MCF 10A (cell line): ENCODE results near the gene NFATC2IP. TPM values are rescaled to one million over a fixed set of nuclear protein-coding genes. Genes with fewer than 3 reads are reported as not detected.

ENCODE experiments used
- BruUV-seq: library from RNA; stranded (reverse); fragments of 400-500 nt; replicated peaks from 2 replicates; lab custom pipeline; 2021; lab: Mats Ljungman, UMichigan
- CTCF ChIA-PET: fragments of 300-600 bp; sonication (Branson Sonifier 250); formaldehyde crosslinking; extraction: SDS; loops from one replicate; lab custom pipeline; 2021; ENCODE audit warnings: antibody characterized with exemption, inconsistent platforms; lab: Yijun Ruan, JAX
- POLR2A ChIA-PET: fragments of 300-600, 350-650 bp; sonication (Branson Sonifier 250); formaldehyde crosslinking; extraction: SDS; loops from one replicate; lab custom pipeline; 2020; ENCODE audit warnings: antibody characterized with exemption, inconsistent platforms; lab: Yijun Ruan, JAX
- DNase-seq: peaks from one replicate; pipeline ENCODE4 v3.0.0-alpha.2; 2018; ENCODE audit not compliant: unreplicated experiment
- H3K27ac Mint-ChIP-seq: one replicate; pipeline ENCODE4 v1.8.0; 2022; ENCODE audit warnings: mild to moderate bottlenecking, low read depth, mixed read lengths; ENCODE audit not compliant: unreplicated experiment
- H3K27me3 Mint-ChIP-seq: one replicate; pipeline ENCODE4 v1.8.0; 2022; ENCODE audit warnings: mixed read lengths; ENCODE audit not compliant: insufficient read depth, unreplicated experiment
- H3K36me3 Mint-ChIP-seq: one replicate; pipeline ENCODE4 v1.8.0; 2022; ENCODE audit warnings: mild to moderate bottlenecking, moderate library complexity, mixed read lengths; ENCODE audit not compliant: insufficient read depth, unreplicated experiment
- H3K4me1 Mint-ChIP-seq: one replicate; pipeline ENCODE4 v1.8.0; 2022; ENCODE audit warnings: mixed read lengths; ENCODE audit not compliant: insufficient read depth, unreplicated experiment
- H3K4me3 Mint-ChIP-seq: one replicate; pipeline ENCODE4 v1.8.0; 2022; ENCODE audit warnings: mild to moderate bottlenecking, moderate library complexity, mixed read lengths; ENCODE audit not compliant: unreplicated experiment
- H3K9me3 Mint-ChIP-seq: one replicate; pipeline ENCODE4 v1.8.0; 2022; ENCODE audit warnings: mixed read lengths; ENCODE audit not compliant: unreplicated experiment
- CTCF ChIP-seq: fragments of 200-600 bp; IDR thresholded peaks from one replicate; pipeline ENCODE4 v1.8.0; 2022; ENCODE audit warnings: antibody characterized with exemption, mild to moderate bottlenecking; ENCODE audit not compliant: unreplicated experiment
- intact Hi-C: fragments of 100-400 bp; cut with micrococcal nuclease; formaldehyde crosslinking; loops from 2 replicates; pipeline ENCODE4 v1.14.1; 2022
- total RNA-seq: library from RNA; stranded (reverse); gene quantifications from 2 replicates; pipeline ENCODE4 v1.2.3, GENCODE V29; 2022

NFATC2IP gene
- total RNA-seq, 1 experiment from 2014 or later = 39.5 TPM

- intact Hi-C loops = no loop called here
- no peaks in the 10 kb centered on the region for H3K27me3 Mint-ChIP-seq
- H3K27ac Mint-ChIP-seq = no peak overlapping the region
- TF ChIP-seq CTCF = no peak
- peaks cover 25% of the 10 kb centered on the region for H3K36me3 Mint-ChIP-seq
- ChIA-PET CTCF (interaction anchor here (0.6 kb wide), 1 partner anchor 10 kb away, joined by 3 read pairs; no protein-coding TSS in a partner anchor), POLR2A (interaction anchor here (1.2 kb wide), 1 partner anchor 10 kb away, joined by 3 read pairs; no protein-coding TSS in a partner anchor)
- DNase-seq = no peak
- BruUV-seq = no TSS peak
- peaks cover 11% of the 10 kb centered on the region for H3K9me3 Mint-ChIP-seq
- no peaks in the 10 kb centered on the region for H3K4me1 Mint-ChIP-seq
- no peak overlapping the region for H3K4me3 Mint-ChIP-seq
Observed at GRCh38 chr16:28983644-28984043, 32.9 kb downstream of the NFATC2IP start.

- intact Hi-C loops = no loop called here
- BruUV-seq = TSS peak; percentile 57
- Mint-ChIP-seq H3K9me3 (peaks cover 11% of the 10 kb centered on the region), H3K27me3 (no peaks in the 10 kb centered on the region), H3K36me3 (peaks cover 25% of the 10 kb centered on the region), H3K4me3 (no peak overlapping the region), H3K27ac (no peak overlapping the region), H3K4me1 (no peaks in the 10 kb centered on the region)
- TF ChIP-seq CTCF = no peak
- ChIA-PET CTCF (no interaction called here), POLR2A (interaction anchor here (0.5 to 1.2 kb wide), 2 partner anchors 9 to 143 kb away, joined by 3 read pairs; no protein-coding TSS in a partner anchor)
- DNase-seq = no peak
Observed at GRCh38 chr16:28984091-28984490, 33.4 kb downstream of the NFATC2IP start.

GRCh38 chr16:28984619-28985135, 33.9 kb downstream of the NFATC2IP start, which contains the start of gene LAT:
Gene LAT, plus strand, starts transcription at chr16:28985052. Its CDS starts 366 bp downstream, at chr16:28985418.
- Mint-ChIP-seq H3K27ac (no peak within 1 kb of the TSS), H3K27me3 (no peaks in the 10 kb centered on the region), H3K9me3 (peaks cover 11% of the 10 kb centered on the region), H3K4me3 (no peak within 1 kb of the TSS), H3K4me1 (no peaks in the 10 kb centered on the region), H3K36me3 (peaks cover 23% of the 10 kb centered on the region)
- BruUV-seq = no TSS peak
- ChIA-PET CTCF (interaction anchor here (0.5 kb wide), 1 partner anchor 11 kb away, joined by 3 read pairs; no protein-coding TSS in a partner anchor), POLR2A (interaction anchor here (0.5 to 1.2 kb wide), 2 partner anchors 9 to 144 kb away, joined by 3 read pairs; no protein-coding TSS in a partner anchor)
- intact Hi-C loops = no loop called here
- DNase-seq = no peak
- TF ChIP-seq CTCF = no peak

- intact Hi-C loops = no loop called here
- Mint-ChIP-seq H3K36me3 (peaks cover 15% of the 10 kb centered on the region), H3K4me1 (no peaks in the 10 kb centered on the region), H3K4me3 (no peak overlapping the region), H3K9me3 (peaks cover 11% of the 10 kb centered on the region), H3K27ac (no peak overlapping the region), H3K27me3 (no peaks in the 10 kb centered on the region)
- no TSS peak for BruUV-seq
- no peak for DNase-seq
- ChIA-PET CTCF (interaction anchor here (0.5 to 1.6 kb wide), 2 partner anchors 8 to 12 kb away, joined by 3 to 10 read pairs; no protein-coding TSS in a partner anchor), POLR2A (no interaction called here)
- TF ChIP-seq CTCF = no peak
Observed at GRCh38 chr16:28985211-28986041, 34.7 kb downstream of the NFATC2IP start.
